ENCODE measurements around the gene RNFT2.

RNFT2 gene

GRCh38 chr12:116884871-116885270 is 146.8 kb downstream of the RNFT2 start:
- no peak for DNase-seq (ENCODE audit: low read depth)
- TF ChIP-seq CTCF (IDR thresholded peaks at IDR 0.05; ENCODE audit: control insufficient read depth, insufficient read depth, low read depth, low read length, missing control alignments), result no peak
- no peak overlapping the region for H3K4me3 ChIP-seq (ENCODE audit: control insufficient read depth, low read depth, low read length)

GRCh38 chr12:116885491-116885890 is 147.4 kb downstream of the RNFT2 start:
- TF ChIP-seq CTCF (IDR thresholded peaks at IDR 0.05; ENCODE audit: control insufficient read depth, insufficient read depth, low read depth, low read length, missing control alignments), result no peak
- no peak overlapping the region for H3K4me3 ChIP-seq (ENCODE audit: control insufficient read depth, low read depth, low read length)
- no peak for DNase-seq (ENCODE audit: low read depth)

- H3K4me3 ChIP-seq (ENCODE audit: control insufficient read depth, low read depth, low read length), result no peak overlapping the region
- no peak for TF ChIP-seq CTCF (IDR thresholded peaks at IDR 0.05; ENCODE audit: control insufficient read depth, insufficient read depth, low read depth, low read length, missing control alignments)
- no peak for DNase-seq (ENCODE audit: low read depth)
These were observed 149.1 kb downstream of the RNFT2 start for GRCh38 chr12:116887244-116887643.

GRCh38 chr12:116887897-116888296 is 149.8 kb downstream of the RNFT2 start:
- DNase-seq (ENCODE audit: low read depth), result no peak
- TF ChIP-seq CTCF (IDR thresholded peaks at IDR 0.05; ENCODE audit: control insufficient read depth, insufficient read depth, low read depth, low read length, missing control alignments), result no peak
- no peak overlapping the region for H3K4me3 ChIP-seq (ENCODE audit: control insufficient read depth, low read depth, low read length)

- H3K4me3 ChIP-seq (ENCODE audit: control insufficient read depth, low read depth, low read length), result no peak overlapping the region
- no peak for DNase-seq (ENCODE audit: low read depth)
- no peak for TF ChIP-seq CTCF (IDR thresholded peaks at IDR 0.05; ENCODE audit: control insufficient read depth, insufficient read depth, low read depth, low read length, missing control alignments)
These were observed 152.2 kb downstream of the RNFT2 start for GRCh38 chr12:116890330-116890729.

- no peak for TF ChIP-seq CTCF (IDR thresholded peaks at IDR 0.05; ENCODE audit: control insufficient read depth, insufficient read depth, low read depth, low read length, missing control alignments)
- H3K4me3 ChIP-seq (ENCODE audit: control insufficient read depth, low read depth, low read length), result no peak overlapping the region
- no peak for DNase-seq (ENCODE audit: low read depth)
These were observed 152.9 kb downstream of the RNFT2 start for GRCh38 chr12:116891019-116891418.

Measured in AG09309 (cell line).